Vagina (tissue), 2 donors: ENCODE results near the gene SLC25A4.

Experiments used
- POLR2A ChIP-seq, 2 donors: fragments of 450-650 bp; IDR thresholded peaks; one replicate each; pipeline ENCODE4 v1.6.1; 2017; ENCODE audit warnings: antibody characterized with exemption in 2 of 2, mild to moderate bottlenecking in 2 of 2, moderate library complexity in 2 of 2
- POLR2AphosphoS5 ChIP-seq, 2 donors: sonication (generic); formaldehyde crosslinking; IDR thresholded peaks; one replicate each; pipeline ENCODE4 v1.9.0; 2017; ENCODE audit warnings: antibody characterized with exemption in 2 of 2, mild to moderate bottlenecking in 2 of 2, low read depth in 1 of 2; ENCODE audit not compliant: insufficient read depth in 1 of 2
- TF ChIP-seq, protein P1 (sequence below), 3 experiments: fragments of 450-650 bp in 2 of 3; fragments of 200-600 bp in 1 of 3; sonication (generic) in 1 of 3; IDR thresholded peaks; one replicate each; pipeline ENCODE4 v1.5.1; 2017 to 2019; ENCODE audit warnings: antibody characterized with exemption in 3 of 3, mild to moderate bottlenecking in 2 of 3, moderate library complexity in 2 of 3

DNA sequence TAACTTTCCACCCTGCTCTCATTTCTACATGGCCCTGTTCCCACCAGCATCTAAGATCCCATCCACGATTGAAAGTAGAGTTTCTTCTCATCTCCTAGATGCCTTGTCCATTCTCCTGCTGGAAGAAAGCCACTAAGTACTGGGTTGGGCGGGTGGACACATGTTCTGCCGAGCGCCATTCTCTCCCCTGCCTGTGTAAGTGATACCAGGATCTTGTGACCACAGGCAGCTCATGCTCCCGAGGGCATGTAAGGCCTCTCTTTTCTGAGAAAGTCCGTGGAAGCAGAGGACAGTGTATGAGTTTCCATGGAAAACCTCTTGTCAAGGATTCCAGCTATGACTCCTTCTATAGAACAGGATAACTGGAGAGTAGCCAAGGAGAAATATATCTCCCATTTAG lies 3.3 kb upstream of the SLC25A4 start:
- TF ChIP-seq, protein P1, sequence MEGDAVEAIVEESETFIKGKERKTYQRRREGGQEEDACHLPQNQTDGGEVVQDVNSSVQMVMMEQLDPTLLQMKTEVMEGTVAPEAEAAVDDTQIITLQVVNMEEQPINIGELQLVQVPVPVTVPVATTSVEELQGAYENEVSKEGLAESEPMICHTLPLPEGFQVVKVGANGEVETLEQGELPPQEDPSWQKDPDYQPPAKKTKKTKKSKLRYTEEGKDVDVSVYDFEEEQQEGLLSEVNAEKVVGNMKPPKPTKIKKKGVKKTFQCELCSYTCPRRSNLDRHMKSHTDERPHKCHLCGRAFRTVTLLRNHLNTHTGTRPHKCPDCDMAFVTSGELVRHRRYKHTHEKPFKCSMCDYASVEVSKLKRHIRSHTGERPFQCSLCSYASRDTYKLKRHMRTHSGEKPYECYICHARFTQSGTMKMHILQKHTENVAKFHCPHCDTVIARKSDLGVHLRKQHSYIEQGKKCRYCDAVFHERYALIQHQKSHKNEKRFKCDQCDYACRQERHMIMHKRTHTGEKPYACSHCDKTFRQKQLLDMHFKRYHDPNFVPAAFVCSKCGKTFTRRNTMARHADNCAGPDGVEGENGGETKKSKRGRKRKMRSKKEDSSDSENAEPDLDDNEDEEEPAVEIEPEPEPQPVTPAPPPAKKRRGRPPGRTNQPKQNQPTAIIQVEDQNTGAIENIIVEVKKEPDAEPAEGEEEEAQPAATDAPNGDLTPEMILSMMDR (IDR thresholded peaks at IDR 0.05) = no peak
- TF ChIP-seq POLR2AphosphoS5 (IDR thresholded peaks at IDR 0.05; ENCODE audit: insufficient read depth in 1 of 2, low read depth in 1 of 2) (no peak), POLR2A (IDR thresholded peaks at IDR 0.05) (no peak)
